DND-41 (cell line): ENCODE measurements around the gene MRAP.

Experiments
- EZH2 ChIP-seq: IDR thresholded peaks from 3 replicates; pipeline ENCODE4 v1.6.1; 2012; ENCODE audit warnings: borderline replicate concordance, low read depth, mild to moderate bottlenecking, moderate library complexity, low read length, inconsistent platforms; ENCODE audit not compliant: severe bottlenecking
- TF ChIP-seq, protein P1 (sequence below): IDR thresholded peaks from 2 replicates; pipeline ENCODE4 v1.5.1; 2012; ENCODE audit warnings: borderline replicate concordance, low read length, moderate library complexity, mild to moderate bottlenecking; ENCODE audit not compliant: poor library complexity, severe bottlenecking; ENCODE audit errors: extremely low read depth

DNA sequence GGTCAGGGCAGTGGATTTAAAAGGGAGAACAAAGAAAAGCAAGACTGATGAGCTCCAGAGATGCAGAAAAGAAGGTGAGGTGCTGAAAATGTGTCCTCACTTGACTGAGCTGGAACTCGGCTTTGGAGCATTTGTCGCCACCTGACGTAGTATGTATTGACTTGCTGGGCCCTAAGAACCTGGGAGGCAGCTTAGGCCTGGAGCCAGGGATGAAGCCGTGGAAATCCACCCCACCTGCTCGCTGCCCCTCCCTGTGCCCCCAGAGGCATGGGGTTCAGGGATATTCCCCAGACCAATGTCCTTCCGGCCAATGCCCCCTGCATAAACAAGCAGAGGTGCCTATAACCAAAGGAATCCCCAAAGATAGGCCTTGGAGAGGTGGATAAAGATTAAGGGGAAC is 14.3 kb downstream of the MRAP start:
- TF ChIP-seq, protein P1, sequence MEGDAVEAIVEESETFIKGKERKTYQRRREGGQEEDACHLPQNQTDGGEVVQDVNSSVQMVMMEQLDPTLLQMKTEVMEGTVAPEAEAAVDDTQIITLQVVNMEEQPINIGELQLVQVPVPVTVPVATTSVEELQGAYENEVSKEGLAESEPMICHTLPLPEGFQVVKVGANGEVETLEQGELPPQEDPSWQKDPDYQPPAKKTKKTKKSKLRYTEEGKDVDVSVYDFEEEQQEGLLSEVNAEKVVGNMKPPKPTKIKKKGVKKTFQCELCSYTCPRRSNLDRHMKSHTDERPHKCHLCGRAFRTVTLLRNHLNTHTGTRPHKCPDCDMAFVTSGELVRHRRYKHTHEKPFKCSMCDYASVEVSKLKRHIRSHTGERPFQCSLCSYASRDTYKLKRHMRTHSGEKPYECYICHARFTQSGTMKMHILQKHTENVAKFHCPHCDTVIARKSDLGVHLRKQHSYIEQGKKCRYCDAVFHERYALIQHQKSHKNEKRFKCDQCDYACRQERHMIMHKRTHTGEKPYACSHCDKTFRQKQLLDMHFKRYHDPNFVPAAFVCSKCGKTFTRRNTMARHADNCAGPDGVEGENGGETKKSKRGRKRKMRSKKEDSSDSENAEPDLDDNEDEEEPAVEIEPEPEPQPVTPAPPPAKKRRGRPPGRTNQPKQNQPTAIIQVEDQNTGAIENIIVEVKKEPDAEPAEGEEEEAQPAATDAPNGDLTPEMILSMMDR, result no peak
- TF ChIP-seq EZH2, result no peak
